H9 (cell line): ENCODE measurements around the gene SLC12A1. TPM values are rescaled to one million over a fixed set of nuclear protein-coding genes. Genes with fewer than 3 reads are reported as not detected.

Experiments used
- DNase-seq: peaks from one replicate; pipeline ENCODE4 v3.0.0-alpha.2; 2017
- H2AFZ ChIP-seq: one replicate; pipeline ENCODE4 v1.6.1; 2013; ENCODE audit warnings: mild to moderate bottlenecking, low read length, control low read depth, moderate library complexity
- H2AK5ac ChIP-seq: 2 replicates; pipeline ENCODE4 v1.6.1; 2013; ENCODE audit warnings: low read length, control low read depth, mixed read lengths; ENCODE audit not compliant: insufficient read length
- H2BK120ac ChIP-seq: one replicate; pipeline ENCODE4 v1.6.1; 2013; ENCODE audit warnings: low read depth, mild to moderate bottlenecking, low read length, control low read depth, inconsistent platforms; ENCODE audit not compliant: poor library complexity, severe bottlenecking
- H2BK12ac ChIP-seq: 2 replicates; pipeline ENCODE4 v1.6.1; 2013; ENCODE audit warnings: low read length, control low read depth, mixed read lengths, low read depth; ENCODE audit not compliant: insufficient read length
- H2BK15ac ChIP-seq: 2 replicates; pipeline ENCODE4 v1.6.1; 2013; ENCODE audit warnings: low read depth, low read length, control low read depth
- H2BK20ac ChIP-seq: one replicate; pipeline ENCODE4 v1.6.1; 2013; ENCODE audit warnings: low read depth, mild to moderate bottlenecking, low read length, control low read depth, inconsistent platforms; ENCODE audit not compliant: poor library complexity, severe bottlenecking
- H2BK5ac ChIP-seq: 2 replicates; pipeline ENCODE4 v1.6.1; 2013; ENCODE audit warnings: low read length, control low read depth, mixed read lengths; ENCODE audit not compliant: insufficient read length
- H3K14ac ChIP-seq: 2 replicates; pipeline ENCODE4 v1.6.1; 2013; ENCODE audit warnings: low read length, control low read depth; ENCODE audit not compliant: insufficient read depth
- H3K18ac ChIP-seq: 2 replicates; pipeline ENCODE4 v1.6.1; 2013; ENCODE audit warnings: low read depth, mild to moderate bottlenecking, mixed read lengths, low read length, control low read depth; ENCODE audit not compliant: insufficient read length
- H3K23ac ChIP-seq: 2 replicates; pipeline ENCODE4 v1.6.1; 2013; ENCODE audit warnings: low read length, control low read depth, mixed read lengths, low read depth; ENCODE audit not compliant: insufficient read length
- H3K23me2 ChIP-seq: 2 replicates; pipeline ENCODE4 v1.6.1; 2013; ENCODE audit warnings: low read depth, mild to moderate bottlenecking, mixed read lengths, low read length, control low read depth; ENCODE audit not compliant: insufficient read length, poor library complexity, severe bottlenecking
- H3K27ac ChIP-seq: 2 replicates; pipeline ENCODE4 v1.5.1; 2013; ENCODE audit warnings: low read length, control low read depth, mixed read lengths, low read depth; ENCODE audit not compliant: insufficient read length
- H3K27me3 ChIP-seq: 2 replicates; pipeline ENCODE4 v1.6.1; 2013; ENCODE audit warnings: low read length, control low read depth, inconsistent platforms; ENCODE audit not compliant: insufficient read depth
- H3K4ac ChIP-seq: 2 replicates; pipeline ENCODE4 v1.6.1; 2013; ENCODE audit warnings: low read depth, mild to moderate bottlenecking, control low read depth, inconsistent platforms, low read length, moderate library complexity
- H3K4me1 ChIP-seq: 2 replicates; pipeline ENCODE4 v1.6.1; 2013; ENCODE audit warnings: low read length, control low read depth, inconsistent platforms; ENCODE audit not compliant: insufficient read depth
- H3K4me2 ChIP-seq: 2 replicates; pipeline ENCODE4 v1.6.1; 2013; ENCODE audit warnings: low read length, control low read depth, mixed read lengths; ENCODE audit not compliant: insufficient read length, insufficient read depth
- H3K56ac ChIP-seq: 2 replicates; pipeline ENCODE4 v1.6.1; 2013; ENCODE audit warnings: low read depth, mild to moderate bottlenecking, mixed read lengths, low read length, control low read depth; ENCODE audit not compliant: insufficient read length
- H3K79me1 ChIP-seq: 2 replicates; pipeline ENCODE4 v1.6.1; 2013; ENCODE audit warnings: low read depth, mild to moderate bottlenecking, moderate library complexity, low read length, control low read depth, inconsistent platforms; ENCODE audit not compliant: insufficient read depth, poor library complexity, severe bottlenecking
- H3K79me2 ChIP-seq: 2 replicates; pipeline ENCODE4 v1.6.1; 2013; ENCODE audit warnings: low read length, control low read depth, inconsistent platforms; ENCODE audit not compliant: insufficient read depth
- H3K9ac ChIP-seq: 2 replicates; pipeline ENCODE4 v1.6.1; 2013; ENCODE audit warnings: low read length, control low read depth, mixed read lengths; ENCODE audit not compliant: insufficient read length; ENCODE audit errors: extremely low read depth
- H3K9me3 ChIP-seq: one replicate; pipeline ENCODE4 v1.6.1; 2013; ENCODE audit warnings: low read depth, low read length, inconsistent platforms; ENCODE audit not compliant: control insufficient read depth
- H3T11ph ChIP-seq: one replicate; pipeline ENCODE4 v1.6.1; 2013; ENCODE audit warnings: mild to moderate bottlenecking, low read length, control low read depth, inconsistent platforms
- H4K20me1 ChIP-seq: one replicate; pipeline ENCODE4 v1.6.1; 2013; ENCODE audit not compliant: control insufficient read depth, insufficient read length, insufficient read depth
- H4K5ac ChIP-seq: 2 replicates; pipeline ENCODE4 v1.6.1; 2013; ENCODE audit warnings: low read depth, mild to moderate bottlenecking, mixed read lengths, low read length, control low read depth; ENCODE audit not compliant: insufficient read length
- H4K8ac ChIP-seq: replicated peaks from 2 replicates; pipeline ENCODE4 v1.6.1; 2013; ENCODE audit warnings: low read length, control low read depth, mixed read lengths, low read depth; ENCODE audit not compliant: insufficient read length
- H4K91ac ChIP-seq: 2 replicates; pipeline ENCODE4 v1.6.1; 2013; ENCODE audit warnings: low read depth, mild to moderate bottlenecking, moderate library complexity, mixed read lengths, low read length, control low read depth; ENCODE audit not compliant: insufficient read length
- H3K27ac Mint-ChIP-seq, 3 experiments: 2 replicates in 2 of 3; 3 replicates in 1 of 3; pipeline ENCODE4 v1.8.0; 2020 to 2021; ENCODE audit warnings: mixed read lengths in 3 of 3, mild to moderate bottlenecking in 1 of 3, moderate library complexity in 1 of 3
- H3K27me3 Mint-ChIP-seq: 2 replicates; pipeline ENCODE4 v1.8.0; 2021; ENCODE audit warnings: low read depth, mild to moderate bottlenecking, moderate library complexity, mixed read lengths
- H3K36me3 Mint-ChIP-seq, 3 experiments: 2 replicates in 2 of 3; 3 replicates in 1 of 3; pipeline ENCODE4 v1.8.0; 2020 to 2021; ENCODE audit warnings: low read depth in 3 of 3, mixed read lengths in 3 of 3; ENCODE audit not compliant: insufficient read depth in 1 of 3
- H3K4me1 Mint-ChIP-seq, 2 experiments: 2 replicates each; pipeline ENCODE4 v1.8.0; 2020; ENCODE audit warnings: mixed read lengths in 2 of 2
- H3K4me3 Mint-ChIP-seq, 2 experiments: 2 replicates in 1 of 2; 3 replicates in 1 of 2; pipeline ENCODE4 v1.8.0; 2020 to 2021; ENCODE audit warnings: mild to moderate bottlenecking in 2 of 2, mixed read lengths in 2 of 2, moderate library complexity in 1 of 2
- H3K9me3 Mint-ChIP-seq, 2 experiments: 2 replicates in 1 of 2; 3 replicates in 1 of 2; pipeline ENCODE4 v1.8.0; 2020; ENCODE audit warnings: mild to moderate bottlenecking in 2 of 2, mixed read lengths in 2 of 2, moderate library complexity in 1 of 2
- WGBS: extraction: QIAGEN DNeasy Blood & Tissue Kit; methylation state at CpG from one replicate; pipeline ENCODE4 v1.1.7; 2013; ENCODE audit warnings: missing lambda C conversion rate, low lambda C conversion rate, mixed read lengths; ENCODE audit not compliant: insufficient read length; ENCODE audit errors: extremely low coverage; 5-methylcytosine and 5-hydroxymethylcytosine counted together
- total RNA-seq: library from RNA; stranded (reverse); gene quantifications from 2 replicates; pipeline ENCODE4 v1.2.1, GENCODE V29; 2021
- TF ChIP-seq, protein P1 (sequence below): fragments of 200-600 bp; sonication (generic); conservative IDR thresholded peaks from 3 replicates; pipeline ENCODE4 v1.8.0; 2021; ENCODE audit warnings: antibody characterized with exemption, mild to moderate bottlenecking

The SLC12A1 gene
- total RNA-seq, 1 experiment from 2014 or later = 0.07 TPM

- H2BK5ac ChIP-seq = no peak overlapping the region
- no peak overlapping the region for H3K27ac ChIP-seq
- no peak overlapping the region for H3T11ph ChIP-seq
- Mint-ChIP-seq H3K27ac (no peak overlapping the region), H3K27me3 (no peaks in the 10 kb centered on the region; the same call in 1 of the 2 replicates), H3K4me1 (peaks cover 0 to 4% of the 10 kb centered on the region in 2 experiments; a peak in 1 of 4 replicates), H3K9me3 (no peaks in the 10 kb centered on the region), H3K4me3 (no peak overlapping the region), H3K36me3 (no peaks in the 10 kb centered on the region)
- H3K23me2 ChIP-seq = no peaks in the 10 kb centered on the region
- no peaks in the 10 kb centered on the region for H3K9me3 ChIP-seq
- no peak overlapping the region for H3K4me2 ChIP-seq
- H3K27me3 ChIP-seq = no peaks in the 10 kb centered on the region
- no peak overlapping the region for H3K4ac ChIP-seq
- no peak overlapping the region; the same call in 1 of the 2 replicates for H3K14ac ChIP-seq
- no peak overlapping the region for H4K91ac ChIP-seq
- no peak overlapping the region for H2BK12ac ChIP-seq
- H3K79me1 ChIP-seq = no peaks in the 10 kb centered on the region
- H2BK20ac ChIP-seq = no peak overlapping the region
- no peaks in the 10 kb centered on the region for H3K79me2 ChIP-seq
- H2BK120ac ChIP-seq = no peak overlapping the region
- WGBS = no CpG with 5 or more reads among the region's 5 CpGs
- no peaks in the 10 kb centered on the region for H3K4me1 ChIP-seq
- no peak overlapping the region for H2AK5ac ChIP-seq
- no peaks in the 10 kb centered on the region for H4K20me1 ChIP-seq
- no peak overlapping the region for H3K18ac ChIP-seq
- no peak for DNase-seq
- H4K5ac ChIP-seq = no peak overlapping the region
- H3K9ac ChIP-seq = no peak overlapping the region
- H2BK15ac ChIP-seq = no peak overlapping the region
- H4K8ac ChIP-seq = no peak overlapping the region
- TF ChIP-seq, protein P1, sequence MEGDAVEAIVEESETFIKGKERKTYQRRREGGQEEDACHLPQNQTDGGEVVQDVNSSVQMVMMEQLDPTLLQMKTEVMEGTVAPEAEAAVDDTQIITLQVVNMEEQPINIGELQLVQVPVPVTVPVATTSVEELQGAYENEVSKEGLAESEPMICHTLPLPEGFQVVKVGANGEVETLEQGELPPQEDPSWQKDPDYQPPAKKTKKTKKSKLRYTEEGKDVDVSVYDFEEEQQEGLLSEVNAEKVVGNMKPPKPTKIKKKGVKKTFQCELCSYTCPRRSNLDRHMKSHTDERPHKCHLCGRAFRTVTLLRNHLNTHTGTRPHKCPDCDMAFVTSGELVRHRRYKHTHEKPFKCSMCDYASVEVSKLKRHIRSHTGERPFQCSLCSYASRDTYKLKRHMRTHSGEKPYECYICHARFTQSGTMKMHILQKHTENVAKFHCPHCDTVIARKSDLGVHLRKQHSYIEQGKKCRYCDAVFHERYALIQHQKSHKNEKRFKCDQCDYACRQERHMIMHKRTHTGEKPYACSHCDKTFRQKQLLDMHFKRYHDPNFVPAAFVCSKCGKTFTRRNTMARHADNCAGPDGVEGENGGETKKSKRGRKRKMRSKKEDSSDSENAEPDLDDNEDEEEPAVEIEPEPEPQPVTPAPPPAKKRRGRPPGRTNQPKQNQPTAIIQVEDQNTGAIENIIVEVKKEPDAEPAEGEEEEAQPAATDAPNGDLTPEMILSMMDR = no peak
- no peak overlapping the region for H3K23ac ChIP-seq
- no peak overlapping the region for H2AFZ ChIP-seq
- no peak overlapping the region for H3K56ac ChIP-seq
Measured at GRCh38 chr15:48230498-48230897, 24.4 kb downstream of the SLC12A1 start.
